Vagina (tissue), 2 donors: Measurements from ENCODE around the gene PKN1. TPM values are rescaled to one million over a fixed set of nuclear protein-coding genes. Genes with fewer than 3 reads are reported as not detected.

ENCODE experiments used
- DNase-seq, 2 donors: peaks; one replicate each; pipeline ENCODE4 v3.0.0-alpha.2; 2017; ENCODE audit errors: extremely low spot score in 2 of 2
- H3K27ac ChIP-seq: fragments of 200-600 bp; sonication (generic); one replicate; pipeline ENCODE4 v1.5.1; 2019
- H3K27me3 ChIP-seq: fragments of 200-600 bp; sonication (generic); one replicate; pipeline ENCODE4 v1.5.1; 2019
- H3K36me3 ChIP-seq, 2 donors: fragments of 200-600 bp; sonication (generic); one replicate each; pipeline ENCODE4 v1.5.1; 2017 to 2019
- H3K4me1 ChIP-seq: fragments of 200-600 bp; sonication (generic); one replicate; pipeline ENCODE4 v1.5.1; 2019
- H3K4me3 ChIP-seq, 2 donors: fragments of 200-600 bp; sonication (generic); 1 replicate in 1 of 2; 2 replicates in 1 of 2; pipeline ENCODE4 v1.5.1; 2016 to 2019
- H3K9me3 ChIP-seq: fragments of 200-600 bp; sonication (generic); one replicate; pipeline ENCODE4 v1.5.1; 2019
- CTCF ChIP-seq, 3 experiments: fragments of 450-650 bp in 2 of 3; fragments of 200-600 bp in 1 of 3; sonication (generic) in 1 of 3; IDR thresholded peaks; one replicate each; pipeline ENCODE4 v1.5.1; 2017 to 2019; ENCODE audit warnings: antibody characterized with exemption in 3 of 3, mild to moderate bottlenecking in 2 of 3, moderate library complexity in 2 of 3
- POLR2A ChIP-seq, 2 donors: fragments of 450-650 bp; IDR thresholded peaks; one replicate each; pipeline ENCODE4 v1.6.1; 2017; ENCODE audit warnings: antibody characterized with exemption in 2 of 2, mild to moderate bottlenecking in 2 of 2, moderate library complexity in 2 of 2
- POLR2AphosphoS5 ChIP-seq, 2 donors: sonication (generic); formaldehyde crosslinking; IDR thresholded peaks; one replicate each; pipeline ENCODE4 v1.9.0; 2017; ENCODE audit warnings: antibody characterized with exemption in 2 of 2, mild to moderate bottlenecking in 2 of 2, low read depth in 1 of 2; ENCODE audit not compliant: insufficient read depth in 1 of 2
- intact Hi-C: fragments of 100-400 bp; cut with DNase I; formaldehyde crosslinking; loops from one replicate; pipeline ENCODE4 v1.15.1; 2023
- total RNA-seq: library from RNA; depleted of rRNA; stranded (reverse); fragments of >200 nt; gene quantifications from one replicate; pipeline ENCODE4 v1.2.3, GENCODE V29; 2016

PKN1 gene
- total RNA-seq, 1 donor from 2014 or later: 72.7 TPM

- Histone ChIP-seq H3K4me1 (peaks cover 54% of the 10 kb centered on the region), H3K9me3 (no peaks in the 10 kb centered on the region), H3K27me3 (no peaks in the 10 kb centered on the region), H3K36me3 (peaks cover 0 to under 1% of the 10 kb centered on the region in 2 donors), H3K27ac (peak within 1 kb of the TSS; percentile 77), H3K4me3 (peak within 1 kb of the TSS; percentile 87 to 88)
- intact Hi-C loops: no loop called here
- peak in 1 of 2 donors; percentile 98 for DNase-seq
- TF ChIP-seq POLR2A (IDR thresholded peaks at IDR 0.05) (peak in 1 of 2 donors; percentile 51), CTCF (IDR thresholded peaks at IDR 0.05) (no peak), POLR2AphosphoS5 (IDR thresholded peaks at IDR 0.05; ENCODE audit: insufficient read depth in 1 of 2, low read depth in 1 of 2) (peak; percentile 79 to 86)
Observed at GRCh38 chr19:14496029-14496833, 63.1 kb downstream of the PKN1 start, which contains the start of gene GIPC1. Gene GIPC1, minus strand, starts transcription at chr19:14496127. Its CDS starts 13,151 bp downstream, at chr19:14482976.

- intact Hi-C loops: no loop called here
- H3K4me1 ChIP-seq: peaks cover 54% of the 10 kb centered on the region
- peak overlapping the region; percentile 77 for H3K27ac ChIP-seq
Observed at GRCh38 chr19:14496834-14497227, 63.7 kb downstream of the PKN1 start.

GRCh38 chr19:14497228-14497921, 64.3 kb downstream of the PKN1 start:
- DNase-seq: no peak
- peak; percentile 15 to 20 for TF ChIP-seq POLR2AphosphoS5 (IDR thresholded peaks at IDR 0.05; ENCODE audit: insufficient read depth in 1 of 2, low read depth in 1 of 2)
- TF ChIP-seq POLR2A (IDR thresholded peaks at IDR 0.05): no peak
- no peak for TF ChIP-seq CTCF (IDR thresholded peaks at IDR 0.05)
- H3K27ac ChIP-seq: peak overlapping the region; percentile 77
- peaks cover 53% of the 10 kb centered on the region for H3K4me1 ChIP-seq
- no peak overlapping the region for H3K4me3 ChIP-seq
- no peaks in the 10 kb centered on the region for H3K9me3 ChIP-seq
- H3K36me3 ChIP-seq: no peaks in the 10 kb centered on the region
- no peaks in the 10 kb centered on the region for H3K27me3 ChIP-seq
- intact Hi-C loops: no loop called here

More at GRCh38 chr19:14496834-14497227, 63.7 kb downstream of the PKN1 start:
- Histone ChIP-seq H3K36me3 (no peaks in the 10 kb centered on the region), H3K27me3 (no peaks in the 10 kb centered on the region), H3K4me3 (peak overlapping the region; percentile 87 to 88), H3K9me3 (no peaks in the 10 kb centered on the region)
- no peak for DNase-seq
- TF ChIP-seq POLR2AphosphoS5 (IDR thresholded peaks at IDR 0.05; ENCODE audit: insufficient read depth in 1 of 2, low read depth in 1 of 2): no peak
- TF ChIP-seq CTCF (IDR thresholded peaks at IDR 0.05): no peak
- no peak for TF ChIP-seq POLR2A (IDR thresholded peaks at IDR 0.05)

GRCh38 chr19:14502334-14503092, 69.4 kb downstream of the PKN1 start:
- H3K27ac ChIP-seq: no peak overlapping the region
- intact Hi-C loops: no loop called here
- no peak for TF ChIP-seq POLR2A (IDR thresholded peaks at IDR 0.05)
- TF ChIP-seq POLR2AphosphoS5 (IDR thresholded peaks at IDR 0.05; ENCODE audit: insufficient read depth in 1 of 2, low read depth in 1 of 2): no peak
- no peak for TF ChIP-seq CTCF (IDR thresholded peaks at IDR 0.05)

More at GRCh38 chr19:14502334-14503092, 69.4 kb downstream of the PKN1 start:
- H3K9me3 ChIP-seq: no peaks in the 10 kb centered on the region
- DNase-seq: no peak
- H3K36me3 ChIP-seq: no peaks in the 10 kb centered on the region
- H3K4me3 ChIP-seq: no peak overlapping the region
- H3K27me3 ChIP-seq: no peaks in the 10 kb centered on the region
- H3K4me1 ChIP-seq: peaks cover 11% of the 10 kb centered on the region
